NCI-H146 treated with DMSO at 0.1 percent for 48 hours (cell line): ENCODE measurements around the gene LEMD2.

Source experiments
- DNase-seq: peaks from one replicate; lab custom pipeline; 2025; ENCODE audit not compliant: unreplicated experiment; lab: John Stamatoyannopoulos, UW

LEMD2 gene

DNA sequence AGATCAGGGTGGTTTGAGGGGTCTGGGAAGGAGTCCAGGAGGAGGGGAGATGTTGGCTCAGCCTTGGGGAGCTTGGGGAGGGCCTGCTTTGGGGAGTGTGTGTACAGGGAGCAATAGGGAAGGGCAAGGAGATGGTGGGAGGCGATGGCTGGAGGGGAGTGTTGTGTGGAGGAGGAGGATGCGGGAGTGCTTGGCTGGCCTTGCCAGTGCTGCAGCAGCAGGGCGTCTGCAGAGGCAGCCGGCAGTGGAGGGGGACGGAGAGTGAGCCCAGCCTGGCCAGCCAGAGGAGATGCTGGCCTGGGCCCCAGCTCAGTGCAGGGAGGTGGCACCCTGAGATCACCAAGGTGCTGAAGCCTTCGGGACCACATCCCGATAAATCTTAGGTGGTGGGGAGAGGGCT lies 46.1 kb downstream of the LEMD2 start:
- no peak for DNase-seq

DNA sequence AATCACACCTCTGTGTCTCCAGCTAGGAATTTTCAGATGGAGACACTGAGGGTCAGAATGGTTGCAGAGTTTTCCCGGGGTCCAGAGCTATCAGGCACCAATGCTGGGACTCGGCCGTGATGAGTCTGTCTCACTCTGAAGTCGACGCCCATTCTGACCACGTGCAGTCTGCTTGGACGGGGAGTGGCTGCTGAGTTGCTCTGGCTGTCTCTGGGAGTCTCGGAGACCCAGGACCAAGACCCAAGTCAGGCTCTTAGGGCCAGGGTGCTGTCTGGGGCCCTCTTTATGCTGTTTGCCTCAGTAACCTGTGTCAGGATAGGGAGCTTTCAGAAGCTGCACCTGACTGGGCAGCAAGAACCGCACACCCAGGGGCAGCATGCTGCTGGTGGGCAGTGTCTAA lies 46.8 kb downstream of the LEMD2 start:
- DNase-seq = no peak

- no peak for DNase-seq
These were observed 48.1 kb downstream of the LEMD2 start for GRCh38 chr6:33740794-33741193.

DNA sequence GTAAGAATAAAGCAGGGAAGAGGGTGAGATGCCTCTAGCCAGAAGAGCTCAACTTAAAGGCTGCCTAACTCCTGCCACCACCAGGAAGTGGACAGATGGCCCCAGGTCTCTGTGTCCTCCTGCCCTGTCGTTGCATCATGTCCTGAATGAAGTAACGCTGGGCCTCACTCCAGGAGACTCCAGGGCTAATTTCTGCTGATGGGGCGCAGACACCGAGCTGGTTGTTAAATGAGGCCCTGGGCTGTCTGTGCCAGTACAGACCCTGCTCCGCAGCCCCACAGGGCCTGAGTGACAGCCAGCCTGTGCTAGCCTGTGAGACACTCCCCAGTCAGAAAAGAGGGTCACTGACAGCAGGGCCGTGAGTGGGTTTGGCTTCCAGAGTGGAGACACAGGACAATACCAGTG lies 48.7 kb downstream of the LEMD2 start:
- no peak for DNase-seq

GRCh38 chr6:33739571-33739970 lies 49.4 kb downstream of the LEMD2 start:
- DNase-seq = no peak

DNA sequence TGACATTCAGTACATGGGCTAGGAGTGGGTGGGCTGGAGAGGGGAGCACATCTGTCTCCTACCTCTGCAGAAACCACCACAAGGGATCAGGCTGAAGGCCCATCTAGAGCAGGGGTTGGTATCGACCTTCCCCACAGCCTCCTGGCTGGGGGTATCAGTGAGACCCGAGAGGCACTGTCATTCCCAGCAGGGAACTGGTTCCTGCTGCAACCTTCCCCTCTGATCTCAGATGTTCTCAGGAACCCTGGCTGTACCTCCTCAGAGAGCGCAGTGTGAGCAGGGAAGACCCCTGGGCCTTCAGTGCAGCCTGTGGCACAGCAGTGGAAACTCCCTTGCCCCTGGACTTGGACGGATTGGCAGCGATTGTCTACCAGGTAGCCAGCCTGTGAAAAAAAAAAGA lies 50.1 kb downstream of the LEMD2 start:
- no peak for DNase-seq

- DNase-seq = no peak
These were observed 50.8 kb downstream of the LEMD2 start for GRCh38 chr6:33738153-33738552.

DNA sequence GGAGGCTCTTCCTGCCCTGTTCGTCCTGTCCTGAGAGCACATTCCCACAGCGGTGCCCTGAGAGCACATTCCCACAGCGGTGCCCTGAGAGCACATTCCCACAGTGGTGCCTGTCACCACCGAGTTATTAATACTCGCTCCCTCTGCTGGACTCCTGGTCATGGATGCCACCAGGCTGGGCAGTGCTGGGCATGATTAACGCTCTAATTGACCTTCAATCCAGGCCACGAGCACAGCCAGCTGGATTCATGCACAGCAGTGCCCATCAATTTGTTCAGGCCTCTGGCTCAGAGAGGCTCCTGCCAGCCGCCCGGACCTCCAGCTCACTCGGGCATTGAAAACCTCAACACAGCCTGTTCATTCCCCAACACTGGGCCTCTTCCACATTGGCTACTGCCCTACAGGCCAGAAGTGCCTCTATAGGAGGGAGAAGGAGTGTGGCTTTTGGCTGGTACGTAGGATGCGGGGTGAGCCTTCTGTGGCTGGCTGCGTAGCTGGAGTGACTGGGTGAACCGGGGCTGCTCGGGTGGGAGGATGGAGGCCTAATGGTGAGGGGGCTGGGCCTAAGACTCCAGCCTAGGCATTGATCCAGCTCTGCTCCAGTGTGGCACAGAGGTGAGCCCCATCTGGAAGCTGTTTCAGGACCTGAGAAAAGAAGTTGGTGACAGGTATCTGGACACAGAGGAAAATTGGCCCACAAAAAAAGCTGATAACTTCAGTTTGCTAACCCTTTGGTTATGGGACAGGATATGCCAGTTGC lies 51.5 kb downstream of the LEMD2 start:
- DNase-seq = no peak

DNA sequence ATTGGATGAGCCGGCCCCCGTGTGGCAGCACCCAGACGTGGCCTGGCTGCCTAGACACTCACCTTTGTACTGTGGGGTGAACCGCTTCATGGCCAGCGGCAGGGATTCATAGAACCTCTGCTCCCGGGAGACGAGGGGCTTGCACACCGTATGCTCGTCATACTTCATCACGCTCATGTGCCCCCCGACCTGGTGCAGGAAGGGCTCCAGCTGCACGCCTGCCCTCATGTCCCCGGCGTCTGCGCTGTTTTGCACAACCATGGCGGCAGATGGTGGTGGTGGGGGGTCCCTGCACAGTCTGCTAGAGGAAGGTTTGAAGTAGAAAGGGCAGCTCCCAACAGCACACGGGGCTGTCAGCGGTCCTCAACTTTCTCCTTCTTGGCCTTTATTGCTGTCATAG lies 53.7 kb downstream of the LEMD2 start:
- DNase-seq = no peak

DNA sequence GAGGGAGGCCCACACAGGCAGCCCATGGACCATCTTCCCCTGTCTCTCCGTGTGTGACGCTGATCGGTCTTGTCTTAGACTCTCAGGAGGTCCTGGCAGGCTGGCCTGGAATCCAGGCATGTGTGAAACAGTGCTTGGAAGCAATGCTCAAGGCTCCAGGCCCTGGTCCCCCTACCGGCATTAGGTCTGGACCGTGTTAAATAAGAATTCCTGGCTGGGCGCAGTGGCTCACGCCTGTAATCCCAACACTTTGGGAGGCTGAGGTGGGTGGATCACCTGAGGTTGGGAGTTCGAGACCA lies 55.3 kb downstream of the LEMD2 start:
- DNase-seq = no peak

DNA sequence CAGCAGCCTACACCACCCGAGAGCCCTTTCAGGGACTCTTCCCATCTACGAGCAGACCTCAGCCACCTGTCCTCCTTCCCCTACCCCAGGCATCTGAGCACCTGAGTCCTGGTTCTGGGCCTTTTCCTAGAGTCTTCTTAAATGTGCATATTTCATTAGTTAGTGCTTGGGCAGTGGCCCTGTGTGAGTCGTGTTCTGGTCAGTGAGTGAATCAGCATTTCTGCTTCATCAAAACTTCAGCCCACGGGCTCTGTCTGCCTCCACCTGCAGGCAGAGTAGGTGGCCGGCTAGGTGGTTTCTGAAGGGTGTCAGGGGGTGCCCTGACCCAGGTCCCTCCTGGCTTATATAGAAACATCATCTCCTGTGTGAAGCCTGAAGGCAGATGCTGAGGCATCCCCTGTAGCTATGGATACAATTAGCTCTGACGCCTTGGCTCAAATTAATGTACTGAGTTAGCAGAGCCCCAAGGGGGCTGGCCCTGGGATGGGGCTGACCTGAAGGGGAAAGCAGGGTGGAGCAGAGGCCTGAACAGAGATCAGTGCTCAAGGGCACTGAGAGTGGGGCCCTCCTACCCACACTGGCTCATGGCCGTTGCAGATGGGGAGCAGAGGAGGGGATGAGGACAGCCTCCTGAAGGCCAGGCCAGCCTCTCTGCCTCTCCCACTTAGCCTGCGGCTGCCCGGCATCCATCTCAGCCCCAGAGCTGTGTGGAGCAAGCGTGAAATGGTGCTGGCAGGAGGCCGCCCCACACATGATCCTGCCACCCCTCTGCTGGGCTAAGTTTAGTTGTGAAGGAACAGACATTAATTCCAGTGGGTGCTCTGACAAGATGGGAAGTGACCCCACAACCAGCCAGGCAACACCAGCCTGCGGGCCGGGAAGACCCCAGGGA lies 55.9 kb downstream of the LEMD2 start:
- DNase-seq = no peak

DNA sequence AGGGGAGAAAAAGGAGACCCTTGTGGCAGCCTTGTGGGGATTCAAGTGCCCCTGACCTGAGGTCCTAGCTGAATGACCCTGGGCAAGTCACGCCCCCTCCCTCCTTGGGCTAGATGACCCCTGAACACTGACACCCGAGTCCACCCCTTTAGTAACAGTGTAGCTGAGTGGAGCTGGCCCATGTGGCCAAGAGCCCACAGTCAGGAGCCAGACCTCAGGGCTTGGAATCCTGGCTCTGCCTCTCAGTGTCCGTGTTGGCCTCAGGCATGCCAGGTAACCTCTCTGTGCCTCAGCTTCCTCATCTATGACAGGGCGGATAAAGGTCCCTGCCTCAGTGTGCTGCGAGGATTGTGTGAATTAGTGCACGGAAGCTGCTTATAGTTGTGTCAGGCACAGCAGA lies 56.5 kb downstream of the LEMD2 start:
- DNase-seq = no peak

DNA sequence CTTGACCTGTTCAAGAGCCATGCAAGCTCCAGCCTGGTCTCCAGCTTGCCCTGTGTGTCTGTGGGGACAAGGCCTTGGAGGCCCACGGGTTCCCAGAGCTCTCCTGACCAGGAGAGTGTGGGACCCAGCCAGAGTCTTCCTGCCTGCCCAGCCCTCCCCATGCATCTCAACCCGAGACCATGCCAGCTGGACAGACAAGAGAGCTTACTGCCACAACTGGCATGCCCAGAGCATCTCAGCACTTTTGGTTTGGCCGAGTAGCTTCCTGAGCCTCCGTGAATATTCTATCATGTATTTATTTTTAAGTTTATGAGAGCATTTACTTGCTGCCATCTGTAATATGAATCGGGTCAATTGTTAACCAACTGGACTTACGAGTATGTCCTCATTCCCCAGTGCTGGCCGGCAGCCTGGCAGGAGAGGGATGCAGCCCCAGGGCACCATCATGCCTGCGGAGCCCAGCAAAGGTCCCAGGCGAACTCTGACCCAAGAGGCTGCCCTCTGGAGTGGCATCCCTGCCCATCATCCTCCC lies 57.1 kb downstream of the LEMD2 start:
- DNase-seq = no peak

DNA sequence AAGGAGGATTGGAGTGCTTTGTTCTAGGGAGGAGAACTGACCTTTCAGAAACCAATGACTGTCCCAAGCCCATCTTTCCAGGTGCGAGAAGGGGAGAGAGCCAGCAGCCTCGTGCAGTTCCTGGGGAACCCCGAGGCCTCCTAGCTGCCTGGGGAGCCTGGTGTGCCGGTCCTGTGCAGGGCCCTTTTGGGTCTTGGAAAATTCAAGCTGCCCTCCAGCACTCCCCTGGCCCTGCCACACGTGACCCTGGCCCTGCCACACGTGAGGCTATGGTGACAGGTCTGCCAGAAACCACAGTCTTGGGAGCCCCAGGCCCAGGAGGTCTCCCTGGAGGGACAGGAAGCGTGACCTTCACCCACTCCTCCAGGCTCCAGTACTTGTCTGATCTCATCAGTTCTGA lies 57.9 kb downstream of the LEMD2 start:
- no peak for DNase-seq

DNA sequence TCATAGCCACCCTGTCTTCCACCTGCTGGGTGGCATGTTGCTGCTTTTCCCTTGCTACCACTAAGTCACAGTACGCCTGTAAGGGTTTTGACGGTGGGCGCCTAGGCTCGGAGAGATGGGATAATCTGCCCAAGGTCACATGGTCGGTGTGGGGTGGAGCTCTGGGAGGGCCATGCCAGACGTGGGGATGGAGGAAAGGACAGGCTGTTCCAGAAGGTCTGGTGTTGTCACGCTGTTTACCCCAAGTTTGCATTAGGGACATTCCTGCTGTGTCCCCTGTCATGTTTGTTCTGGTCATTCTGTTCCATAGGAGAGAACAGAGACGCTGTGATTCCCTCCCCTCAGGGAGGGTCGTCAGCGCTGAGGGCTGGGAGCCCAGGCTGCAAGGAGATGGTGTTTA lies 58.3 kb downstream of the LEMD2 start:
- no peak for DNase-seq

- no peak for DNase-seq
These were observed 59.9 kb downstream of the LEMD2 start for GRCh38 chr6:33729059-33729458.

DNA sequence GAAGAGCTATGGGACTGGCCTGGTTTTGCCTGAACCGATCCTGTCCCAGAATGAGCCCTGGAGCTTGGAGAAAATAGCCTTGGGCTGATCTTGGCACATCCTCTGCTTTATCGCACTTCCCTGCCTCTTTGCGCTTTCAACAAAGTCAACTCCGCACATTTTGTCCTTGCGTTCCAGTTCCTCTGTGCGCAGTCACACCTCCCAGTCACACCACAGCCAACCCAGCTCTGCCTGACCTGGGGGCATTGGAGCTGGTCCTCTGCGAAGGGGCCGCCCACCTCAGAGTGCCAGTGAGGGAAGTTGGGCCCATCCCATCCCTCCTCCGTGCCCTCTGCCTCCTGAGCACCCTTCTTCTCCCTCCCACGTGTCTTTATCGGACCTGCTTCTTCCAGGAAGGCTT lies 60.5 kb downstream of the LEMD2 start:
- no peak for DNase-seq

DNA sequence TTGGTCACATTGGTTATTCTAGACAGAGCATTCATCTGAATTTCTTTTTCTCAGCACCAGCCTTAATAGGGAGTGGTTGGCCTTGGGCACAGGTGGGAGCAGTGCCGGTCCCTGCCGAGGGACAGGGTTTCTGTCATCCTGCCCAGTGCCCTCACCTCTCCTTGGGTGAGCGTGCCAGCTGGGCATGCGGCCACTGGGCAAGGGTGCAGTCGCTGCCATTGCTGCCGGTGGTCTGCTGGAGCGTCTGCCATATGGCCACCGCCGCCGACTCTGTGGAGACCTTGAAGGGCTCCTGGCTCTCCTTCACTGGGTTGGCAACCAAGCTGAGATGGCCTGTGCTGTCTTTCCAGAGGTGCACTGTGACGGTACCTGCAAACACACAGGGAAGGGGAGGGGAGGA lies 61.0 kb downstream of the LEMD2 start:
- no peak for DNase-seq

DNA sequence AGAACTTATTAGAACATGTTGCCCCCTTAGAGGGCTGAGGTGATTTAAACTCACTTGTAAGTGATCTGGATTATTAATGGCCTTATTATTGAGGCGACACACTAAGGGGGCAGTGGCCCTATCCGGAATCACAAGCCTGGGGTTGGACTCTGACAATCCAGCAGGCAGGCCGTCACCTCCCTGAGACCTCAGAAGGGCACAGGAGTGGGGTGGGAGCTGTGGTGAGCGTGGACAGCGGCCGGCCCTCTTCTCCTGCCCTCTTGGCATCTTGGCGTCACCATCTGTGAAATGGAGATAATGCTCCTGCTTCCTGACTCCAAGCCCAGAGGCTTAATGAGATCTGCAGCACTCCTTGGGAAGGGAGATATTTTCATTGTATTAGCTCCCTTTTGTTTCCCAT lies 61.8 kb downstream of the LEMD2 start:
- no peak for DNase-seq

- no peak for DNase-seq
These were observed 62.2 kb downstream of the LEMD2 start for GRCh38 chr6:33726696-33727095.

DNA sequence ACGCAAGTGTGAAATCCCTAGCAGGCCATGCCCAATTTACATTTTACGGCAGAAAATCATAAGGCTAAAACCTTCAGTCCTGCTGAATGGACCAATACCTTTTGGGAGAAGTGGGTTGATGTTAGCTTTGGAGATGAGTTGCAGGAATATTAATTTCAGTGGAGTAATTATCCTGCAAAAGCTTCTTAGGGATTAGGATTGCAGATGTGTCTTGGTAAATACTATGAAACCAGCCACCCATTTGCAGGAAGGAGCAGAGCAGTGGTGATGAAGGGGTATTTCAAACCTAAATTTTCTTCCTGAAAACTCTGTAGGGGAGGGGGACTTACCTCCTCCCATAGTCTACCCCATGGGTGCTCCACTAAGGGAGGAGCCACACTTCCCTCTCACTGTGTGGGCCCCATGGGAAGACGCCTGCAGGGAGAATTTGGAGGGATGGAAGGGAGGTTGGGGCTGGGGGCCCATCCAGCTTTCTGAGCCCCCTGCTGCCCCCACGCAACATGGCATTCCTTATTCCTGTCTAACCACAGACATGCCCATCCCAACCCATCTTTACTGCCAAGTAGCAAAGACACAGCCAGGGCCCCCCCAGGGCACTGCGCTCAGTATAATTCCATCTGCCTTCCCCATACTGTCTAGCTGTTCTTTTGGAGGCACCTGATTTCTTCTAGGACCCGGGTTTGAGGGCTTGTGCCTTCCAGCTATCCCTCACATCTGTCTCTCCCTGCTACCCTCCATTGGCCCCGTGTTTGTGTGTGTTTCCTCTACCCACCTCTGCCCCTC lies 62.8 kb downstream of the LEMD2 start:
- DNase-seq = no peak

GRCh38 chr6:33725222-33725621 lies 63.7 kb downstream of the LEMD2 start:
- DNase-seq = no peak
